ENCODE data around the gene MTRR.

DNA sequence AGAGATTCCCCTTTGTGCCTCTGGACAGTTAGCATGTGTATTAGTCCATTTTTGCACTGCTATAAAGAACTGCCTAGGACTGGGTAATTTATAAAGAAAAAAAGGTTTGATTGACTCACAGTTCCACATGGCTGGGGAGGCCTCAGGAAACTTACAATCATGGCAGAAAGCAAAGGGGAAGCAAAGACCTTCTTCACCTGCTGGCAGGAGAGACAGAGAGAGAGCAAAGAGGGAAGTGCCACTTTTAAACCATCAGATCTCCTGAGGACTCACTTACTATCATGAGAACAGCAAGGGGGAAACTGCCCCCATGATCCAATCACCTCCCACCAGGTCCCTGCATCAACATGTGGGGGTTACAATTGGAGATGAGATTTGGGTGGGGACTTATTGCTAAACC is 24.0 kb upstream of the MTRR start:
- TF ChIP-seq EZH2 (IDR thresholded peaks at IDR 0.05; ENCODE audit: low read depth, low read length, severe bottlenecking) = no peak
- TF ChIP-seq, protein P1, sequence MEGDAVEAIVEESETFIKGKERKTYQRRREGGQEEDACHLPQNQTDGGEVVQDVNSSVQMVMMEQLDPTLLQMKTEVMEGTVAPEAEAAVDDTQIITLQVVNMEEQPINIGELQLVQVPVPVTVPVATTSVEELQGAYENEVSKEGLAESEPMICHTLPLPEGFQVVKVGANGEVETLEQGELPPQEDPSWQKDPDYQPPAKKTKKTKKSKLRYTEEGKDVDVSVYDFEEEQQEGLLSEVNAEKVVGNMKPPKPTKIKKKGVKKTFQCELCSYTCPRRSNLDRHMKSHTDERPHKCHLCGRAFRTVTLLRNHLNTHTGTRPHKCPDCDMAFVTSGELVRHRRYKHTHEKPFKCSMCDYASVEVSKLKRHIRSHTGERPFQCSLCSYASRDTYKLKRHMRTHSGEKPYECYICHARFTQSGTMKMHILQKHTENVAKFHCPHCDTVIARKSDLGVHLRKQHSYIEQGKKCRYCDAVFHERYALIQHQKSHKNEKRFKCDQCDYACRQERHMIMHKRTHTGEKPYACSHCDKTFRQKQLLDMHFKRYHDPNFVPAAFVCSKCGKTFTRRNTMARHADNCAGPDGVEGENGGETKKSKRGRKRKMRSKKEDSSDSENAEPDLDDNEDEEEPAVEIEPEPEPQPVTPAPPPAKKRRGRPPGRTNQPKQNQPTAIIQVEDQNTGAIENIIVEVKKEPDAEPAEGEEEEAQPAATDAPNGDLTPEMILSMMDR (IDR thresholded peaks at IDR 0.05; ENCODE audit: control extremely low read depth in 1 of 3, insufficient read depth in 1 of 3, low read depth in 1 of 3, low read length in 3 of 3) = no peak
- TF ChIP-seq, protein P2, sequence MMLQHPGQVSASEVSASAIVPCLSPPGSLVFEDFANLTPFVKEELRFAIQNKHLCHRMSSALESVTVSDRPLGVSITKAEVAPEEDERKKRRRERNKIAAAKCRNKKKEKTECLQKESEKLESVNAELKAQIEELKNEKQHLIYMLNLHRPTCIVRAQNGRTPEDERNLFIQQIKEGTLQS (IDR thresholded peaks at IDR 0.05; ENCODE audit: insufficient read depth, low read depth, low read length) = no peak
- TF ChIP-seq RAD21 (IDR thresholded peaks at IDR 0.05 in 1 of 2, conservative IDR thresholded peaks at IDR 0.05 in 1 of 2; ENCODE audit: low read depth in 2 of 2, low read length in 2 of 2) = no peak

Measured in H1 (cell line).